GM19099 (cell line): ENCODE results near the gene TRRAP.

Experiments used
- POLR2A ChIP-seq: IDR thresholded peaks from 3 replicates; pipeline ENCODE4 v1.6.1; 2011; ENCODE audit warnings: low read depth; ENCODE audit not compliant: insufficient read length; ENCODE audit errors: extremely low read depth

TRRAP gene

DNA sequence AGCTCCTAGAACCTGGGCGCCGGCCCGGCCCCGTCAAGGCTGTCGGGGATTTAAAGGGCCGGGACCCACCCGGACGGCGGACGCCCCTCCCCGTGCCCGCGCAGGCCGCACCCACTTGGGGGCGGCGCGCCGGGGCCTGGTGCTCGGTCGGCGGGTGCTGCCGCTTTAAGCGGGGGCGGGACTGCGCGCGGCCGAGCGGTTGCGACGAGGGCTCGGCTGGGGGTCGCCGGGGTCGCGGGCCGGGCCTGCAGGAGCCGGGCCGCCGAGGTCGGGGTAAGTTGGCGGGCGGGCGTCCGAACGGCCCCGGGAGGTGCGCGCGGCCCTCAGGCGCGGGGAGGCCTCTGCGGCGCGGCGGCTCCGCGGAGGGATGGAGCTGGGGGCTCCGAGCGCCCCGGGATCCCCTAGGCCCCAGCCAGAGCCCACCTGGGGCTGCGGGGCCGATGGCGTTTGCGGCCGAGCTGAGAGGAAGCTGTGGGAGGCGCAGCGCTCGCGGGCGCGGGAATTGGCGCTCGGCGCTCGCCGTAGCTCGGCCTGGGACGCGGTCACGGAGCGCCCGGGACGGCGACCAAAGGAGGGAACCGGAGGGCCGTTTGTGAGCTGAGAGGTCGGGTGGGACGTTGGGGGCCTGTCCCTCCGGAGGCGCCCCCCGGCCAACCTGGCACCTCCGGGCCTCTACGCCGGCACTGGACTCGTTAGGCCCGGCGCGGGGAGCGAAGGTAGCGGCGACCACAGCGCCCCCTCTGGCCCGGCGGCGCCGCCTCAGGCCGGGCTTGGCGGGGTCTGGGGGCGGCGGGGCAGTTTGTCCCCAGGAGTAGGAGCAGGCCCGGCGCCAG lies at the start of gene TRRAP:
TRRAP (plus strand) TSS at position 168 of the 833 bp plus-strand sequence. CDS start 2,619 bp downstream, outside the sequence.
- peak; percentile 55 for TF ChIP-seq POLR2A

DNA sequence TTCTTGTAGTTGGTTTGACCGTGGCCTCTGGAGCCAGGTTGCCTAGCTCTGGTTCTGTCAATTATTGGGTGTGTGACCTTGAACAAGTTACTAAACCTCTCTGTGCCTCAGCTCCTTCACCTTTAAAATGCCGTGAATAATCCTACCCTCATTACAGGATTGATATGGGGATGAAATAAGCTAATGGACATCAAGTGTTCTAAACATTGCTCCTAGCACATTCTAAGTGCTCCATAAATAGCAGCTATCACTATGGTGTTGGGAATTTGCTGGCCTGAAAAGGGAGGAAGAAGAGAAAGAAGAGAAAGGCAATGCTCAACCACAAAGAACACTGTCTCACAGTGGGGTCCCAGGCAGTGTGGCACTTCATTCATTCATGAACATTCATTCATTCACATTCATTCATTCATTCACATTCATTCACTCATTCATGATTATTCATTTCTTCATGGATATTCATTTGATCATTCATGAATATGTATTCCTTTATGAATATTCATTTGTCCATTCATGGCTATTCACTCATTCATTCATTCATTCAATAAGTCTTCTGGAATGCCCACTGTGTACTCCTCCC lies 47.3 kb upstream of the TRRAP start:
- no peak for TF ChIP-seq POLR2A

- TF ChIP-seq POLR2A = no peak
These were observed 46.6 kb upstream of the TRRAP start for GRCh38 chr7:98831641-98832221.

DNA sequence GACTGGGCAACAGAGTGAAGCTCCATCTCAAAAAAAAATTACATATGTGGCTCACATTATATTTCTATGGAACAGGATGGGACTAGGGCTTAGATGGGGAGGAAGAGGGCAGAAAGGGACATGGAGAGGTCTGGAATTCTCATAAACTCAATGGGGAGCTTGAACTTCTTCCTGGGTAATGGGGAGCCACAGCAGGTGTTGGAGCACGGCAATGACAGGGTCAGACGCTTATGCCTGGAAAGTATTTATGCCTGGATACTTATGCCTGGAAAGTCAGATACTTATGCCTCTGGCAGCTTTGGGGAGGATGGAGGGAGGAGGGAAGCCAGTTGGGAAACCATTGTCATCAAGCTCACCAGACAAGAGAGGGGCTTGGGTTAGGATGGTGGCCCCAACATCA lies 45.3 kb upstream of the TRRAP start:
- no peak for TF ChIP-seq POLR2A

DNA sequence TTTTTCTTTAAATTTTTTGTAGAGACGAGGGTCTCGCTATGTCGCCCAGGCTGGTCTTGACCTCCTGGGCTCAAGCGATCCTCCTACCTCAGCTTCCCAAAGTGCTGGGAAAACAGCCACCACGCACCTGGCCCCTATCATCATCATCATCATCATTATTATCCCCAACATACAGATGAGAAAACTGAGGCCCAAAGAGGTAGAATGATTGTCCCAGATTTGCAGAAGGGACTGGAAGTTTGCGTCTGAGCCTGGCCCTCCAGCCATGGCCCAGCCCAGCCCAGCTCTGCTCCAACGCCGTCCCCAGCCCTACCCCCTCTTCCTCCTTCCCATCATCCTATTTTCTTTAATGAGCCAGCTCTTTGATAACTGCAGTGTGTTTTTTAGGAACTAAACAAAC lies 43.4 kb upstream of the TRRAP start:
- TF ChIP-seq POLR2A = no peak

- TF ChIP-seq POLR2A = no peak
These were observed 41.3 kb upstream of the TRRAP start for GRCh38 chr7:98836811-98837629.

DNA sequence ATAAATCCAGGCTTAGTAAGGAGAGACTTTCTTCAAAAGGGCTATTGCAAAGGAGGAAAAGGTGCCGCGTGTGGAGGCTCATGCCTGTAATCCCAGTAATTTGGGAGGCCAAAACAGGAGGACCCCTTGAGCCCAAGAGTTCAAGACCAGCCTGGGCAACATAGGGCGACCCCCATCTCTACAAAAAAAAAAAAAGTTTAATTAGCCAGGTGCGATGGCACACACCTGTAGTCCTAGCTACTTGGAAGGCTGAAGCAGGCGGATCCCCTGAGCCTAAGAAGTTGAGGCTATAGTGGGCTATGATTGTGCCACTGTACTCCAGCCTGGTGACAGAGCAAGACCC lies 40.7 kb upstream of the TRRAP start:
- TF ChIP-seq POLR2A = no peak

DNA sequence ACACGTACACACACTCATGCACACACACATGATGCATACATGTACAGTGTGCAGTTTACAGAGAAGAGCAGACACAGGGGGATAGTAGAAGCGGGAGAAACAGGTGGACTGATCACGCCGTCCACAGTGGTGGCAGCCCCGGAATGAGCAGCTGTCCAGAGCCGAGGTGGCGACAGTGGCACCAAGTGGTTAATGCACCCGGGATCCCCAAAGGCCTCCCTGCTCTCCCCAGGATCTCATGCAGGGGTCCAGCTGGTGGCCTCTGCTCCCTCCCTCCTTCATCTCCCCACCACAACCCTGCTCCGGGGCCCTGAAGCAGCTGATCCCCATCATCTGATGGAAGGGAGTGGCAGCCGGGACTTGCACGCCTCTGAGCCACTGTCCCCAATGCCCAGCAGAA lies 38.2 kb upstream of the TRRAP start:
- TF ChIP-seq POLR2A = no peak

GRCh38 chr7:98840722-98841121 lies 37.6 kb upstream of the TRRAP start:
- no peak for TF ChIP-seq POLR2A

- no peak for TF ChIP-seq POLR2A
These were observed 36.9 kb upstream of the TRRAP start for GRCh38 chr7:98841179-98841997.

DNA sequence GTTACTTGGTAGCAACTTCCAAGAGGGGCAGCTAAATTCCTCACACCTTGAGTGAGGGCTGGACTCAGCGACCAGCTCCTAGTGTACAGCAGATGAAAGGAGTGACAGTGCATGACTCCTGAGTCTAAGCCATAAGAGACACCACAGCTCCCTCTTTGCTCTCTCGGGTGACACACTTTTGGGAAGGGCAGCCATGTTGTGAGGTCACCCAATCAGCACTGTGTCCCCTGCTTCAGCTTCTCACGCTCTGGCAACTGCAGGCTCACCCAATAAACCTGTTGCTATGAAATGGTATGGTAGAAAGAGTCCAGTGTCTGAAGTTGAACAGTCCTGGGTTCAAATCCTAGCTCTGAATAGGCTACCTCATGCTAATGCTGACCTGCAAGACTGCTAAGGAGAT lies 29.4 kb upstream of the TRRAP start:
- no peak for TF ChIP-seq POLR2A

DNA sequence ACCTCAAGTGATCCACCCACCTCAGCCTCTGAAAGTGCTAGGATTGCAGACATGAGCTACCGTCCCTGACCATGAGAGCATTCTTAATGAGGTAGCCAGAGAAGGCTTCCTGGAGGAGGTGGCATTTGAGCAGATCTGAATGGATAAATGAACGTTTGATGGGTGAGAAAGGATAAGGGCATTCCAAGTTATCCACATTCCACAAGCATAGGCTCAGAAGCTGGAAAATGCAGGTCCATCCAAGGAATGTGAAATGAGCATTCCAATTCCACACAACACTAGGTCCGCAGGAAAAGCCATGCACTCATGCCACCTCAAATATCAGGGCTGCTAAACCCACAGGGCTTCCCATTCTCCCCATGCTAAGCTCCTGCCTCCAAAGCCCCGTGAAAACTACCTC lies 25.5 kb upstream of the TRRAP start:
- TF ChIP-seq POLR2A = no peak

DNA sequence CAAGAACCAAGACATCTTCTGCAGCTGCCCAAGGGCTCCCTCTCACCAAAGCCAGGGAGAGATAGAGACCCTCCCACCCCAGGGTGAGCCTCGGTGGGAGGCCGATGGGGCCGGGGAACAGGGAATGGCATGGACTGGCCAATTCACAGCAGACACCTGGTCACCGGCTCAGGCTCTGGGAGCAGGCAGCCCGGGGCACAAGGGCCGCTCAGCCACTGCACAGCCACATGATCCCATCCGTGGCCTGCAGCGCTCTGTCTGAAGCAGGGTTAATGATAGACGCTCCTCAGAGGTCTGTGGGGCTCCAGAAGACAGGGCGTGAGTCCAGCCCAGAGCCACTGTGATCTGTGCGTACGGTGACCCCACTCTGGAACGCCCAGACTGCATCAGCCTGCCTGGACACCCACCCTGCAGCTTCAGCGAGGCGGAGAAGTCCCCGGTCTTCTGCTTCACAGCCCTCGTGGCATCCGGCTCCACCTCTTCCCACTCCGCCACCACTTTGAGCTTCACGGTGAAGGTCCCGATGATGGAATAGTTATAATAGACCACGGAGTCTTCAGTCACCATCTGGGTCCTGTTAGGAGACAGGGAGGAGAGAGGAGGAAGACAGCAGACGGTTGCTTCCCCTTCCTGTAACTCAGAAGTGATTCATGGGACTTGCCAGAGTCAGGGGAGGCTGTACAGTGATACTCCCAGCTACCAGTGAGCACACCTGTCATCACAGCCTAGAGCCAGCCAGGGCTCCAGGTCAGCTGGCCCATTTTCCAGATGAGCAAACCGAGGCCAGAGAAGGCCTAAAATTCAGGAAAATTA lies 22.5 kb upstream of the TRRAP start:
- no peak for TF ChIP-seq POLR2A

DNA sequence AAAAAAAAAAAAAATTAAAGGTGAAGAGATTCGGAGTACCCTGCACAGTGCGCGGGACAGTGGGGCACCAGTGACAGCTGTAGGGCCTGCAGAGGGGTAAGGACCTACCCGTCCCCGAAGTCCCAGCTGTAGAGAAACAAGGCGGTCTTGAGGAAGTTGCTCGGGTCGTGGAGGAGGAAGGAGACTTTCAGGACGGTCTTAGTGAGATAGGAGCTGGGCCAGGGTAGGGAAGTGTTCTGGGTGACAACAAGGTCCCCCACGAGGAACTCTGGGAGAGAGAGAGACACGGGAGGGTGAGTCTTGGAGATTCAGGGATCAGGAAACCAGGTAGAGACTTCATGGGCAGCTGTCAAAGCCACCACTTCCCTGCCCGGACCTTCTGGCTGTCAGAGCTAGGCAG lies 18.3 kb upstream of the TRRAP start:
- no peak for TF ChIP-seq POLR2A
